SK-N-SH (cell line): Measurements from ENCODE around the gene TEX22. TPM values are rescaled to one million over a fixed set of nuclear protein-coding genes. Genes with fewer than 3 reads are reported as not detected.

ENCODE experiments used
- CTCF ChIA-PET: fragments of 300-600, 350-600 bp; formaldehyde crosslinking; extraction: SDS; loops from one replicate; lab custom pipeline; 2021; lab: Yijun Ruan, JAX
- POLR2A ChIA-PET: fragments of 350-600 bp; sonication (Branson Sonifier 250); formaldehyde crosslinking; extraction: SDS; loops from one replicate; lab custom pipeline; 2020; ENCODE audit warnings: antibody characterized with exemption, inconsistent platforms; lab: Yijun Ruan, JAX
- DNase-seq: peaks from one replicate; pipeline ENCODE4 v3.0.0; 2012
- H2AFZ ChIP-seq: fragments of 200-600 bp; sonication (generic); 2 replicates; pipeline ENCODE4 v1.8.1; 2016; ENCODE audit warnings: antibody characterized with exemption, mild to moderate bottlenecking, low read depth
- H3F3A ChIP-seq: fragments of 200-600 bp; sonication (generic); replicated peaks from 2 replicates; pipeline ENCODE3; 2016; ENCODE audit warnings: antibody characterized with exemption, mild to moderate bottlenecking; ENCODE audit not compliant: insufficient read depth
- H3K27ac ChIP-seq, 2 experiments: fragments of 200-500 bp in 1 of 2; fragments of 200-600 bp in 1 of 2; sonication (Bioruptor generic) in 1 of 2; sonication (generic), shearing (Covaris generic) in 1 of 2; 2 replicates each; pipeline versions ENCODE4 v1.5.1 to v1.6.1; 2014 to 2016; ENCODE audit warnings: low read depth in 2 of 2, inconsistent platforms in 1 of 2, low read length in 1 of 2, mild to moderate bottlenecking in 1 of 2, mixed read lengths in 1 of 2
- H3K27me3 ChIP-seq: fragments of 200-600 bp; sonication (generic), shearing (Covaris generic); 2 replicates; pipeline ENCODE4 v1.6.1; 2016; ENCODE audit warnings: mixed run types; ENCODE audit not compliant: insufficient read depth
- H3K36me3 ChIP-seq, 2 experiments: fragments of 200-500 bp in 1 of 2; fragments of 200-600 bp in 1 of 2; sonication (Bioruptor generic) in 1 of 2; sonication (generic) in 1 of 2; replicated peaks in 1 of 2; 2 replicates each; pipeline versions ENCODE3 to v1.5.1; 2014 to 2016; ENCODE audit warnings: low read length in 1 of 2, mild to moderate bottlenecking in 1 of 2; ENCODE audit not compliant: insufficient read depth in 2 of 2, control insufficient read depth in 1 of 2
- H3K4me1 ChIP-seq, 2 experiments: fragments of 200-500 bp in 1 of 2; fragments of 200-600 bp in 1 of 2; sonication (Bioruptor generic) in 1 of 2; sonication (generic), shearing (Covaris generic) in 1 of 2; 2 replicates each; pipeline versions ENCODE4 v1.5.1 to v1.6.1; 2014 to 2016; ENCODE audit warnings: low read depth in 1 of 2, low read length in 1 of 2, mixed run types in 1 of 2; ENCODE audit not compliant: insufficient read depth in 2 of 2, control insufficient read depth in 1 of 2
- H3K4me2 ChIP-seq: fragments of 200-600 bp; sonication (generic), shearing (Covaris generic); 2 replicates; pipeline ENCODE4 v1.6.1; 2017; ENCODE audit warnings: mixed run types
- H3K4me3 ChIP-seq, 2 experiments: fragments of 200-500 bp in 1 of 2; fragments of 200-600 bp in 1 of 2; sonication (Bioruptor generic) in 1 of 2; sonication (generic), shearing (Covaris generic) in 1 of 2; 2 replicates each; pipeline versions ENCODE4 v1.5.1 to v1.8.1; 2014 to 2016; ENCODE audit warnings: low read depth in 2 of 2, inconsistent platforms in 1 of 2, low read length in 1 of 2, mild to moderate bottlenecking in 1 of 2, mixed read lengths in 1 of 2, moderate library complexity in 1 of 2
- H3K79me2 ChIP-seq: fragments of 200-600 bp; sonication (generic); 2 replicates; pipeline ENCODE4 v1.8.1; 2017; ENCODE audit warnings: mild to moderate bottlenecking; ENCODE audit not compliant: insufficient read depth
- H3K9ac ChIP-seq: fragments of 200-600 bp; sonication (generic); 2 replicates; pipeline ENCODE4 v1.6.1; 2017; ENCODE audit warnings: mixed run types
- H3K9me2 ChIP-seq: fragments of 200-600 bp; sonication (generic); 2 replicates; pipeline ENCODE4 v1.6.1; 2017; ENCODE audit warnings: mixed run types
- H3K9me3 ChIP-seq: fragments of 200-600 bp; sonication (generic); 2 replicates; pipeline ENCODE4 v1.6.1; 2017; ENCODE audit warnings: mixed run types, mild to moderate bottlenecking, moderate library complexity
- H4K20me1 ChIP-seq: fragments of 200-600 bp; sonication (generic); 2 replicates; pipeline ENCODE4 v1.6.1; 2017; ENCODE audit warnings: mild to moderate bottlenecking, mixed run types; ENCODE audit not compliant: insufficient read depth
- CHD2 ChIP-seq: fragments of 150-350 bp; IDR thresholded peaks from 2 replicates; pipeline ENCODE4 v1.6.1; 2018; ENCODE audit warnings: low read length; ENCODE audit not compliant: partially characterized antibody
- ELF1 ChIP-seq: IDR thresholded peaks from 2 replicates; pipeline ENCODE4 v1.4.0; 2012
- EP300 ChIP-seq, 2 experiments: IDR thresholded peaks; 2 replicates each; pipeline versions ENCODE4 v1.4.0 to v1.6.1; 2012; ENCODE audit warnings: borderline replicate concordance in 1 of 2, low read depth in 1 of 2, low read length in 1 of 2
- EZH2phosphoT487 ChIP-seq: fragments of 200-600 bp; sonication (generic); IDR thresholded peaks from 2 replicates; pipeline ENCODE4 v1.6.1; 2017; ENCODE audit warnings: low read depth, mixed run types, mild to moderate bottlenecking, antibody characterized with exemption, moderate library complexity, borderline replicate concordance
- FOSL2 ChIP-seq: IDR thresholded peaks from 2 replicates; pipeline ENCODE4 v1.4.0; 2012; ENCODE audit warnings: low read depth, mild to moderate bottlenecking, moderate library complexity, borderline replicate concordance
- FOXJ3 ChIP-seq: sonication (generic); formaldehyde crosslinking; IDR thresholded peaks from 2 replicates; pipeline ENCODE4 v1.5.1; 2020; ENCODE audit warnings: mild to moderate bottlenecking, missing genetic modification reagents
- FOXM1 ChIP-seq: IDR thresholded peaks from 2 replicates; pipeline ENCODE4 v1.4.0; 2012; ENCODE audit warnings: low read depth, mild to moderate bottlenecking
- GABPA ChIP-seq: IDR thresholded peaks from 2 replicates; pipeline ENCODE4 v1.4.0; 2012; ENCODE audit warnings: low read depth, mild to moderate bottlenecking
- GATA2 ChIP-seq: sonication (generic); formaldehyde crosslinking; IDR thresholded peaks from 2 replicates; pipeline ENCODE4 v1.5.0; 2020; ENCODE audit warnings: mild to moderate bottlenecking, missing genetic modification reagents
- RAD21 ChIP-seq: IDR thresholded peaks from 2 replicates; pipeline ENCODE4 v1.6.1; 2012; ENCODE audit warnings: mild to moderate bottlenecking, low read length
- RCOR1 ChIP-seq: fragments of 150-350 bp; IDR thresholded peaks from 2 replicates; pipeline ENCODE4 v1.6.1; 2017; ENCODE audit warnings: antibody characterized with exemption, low read length
- REST ChIP-seq: IDR thresholded peaks from 2 replicates; pipeline ENCODE4 v1.6.1; 2012; ENCODE audit warnings: mild to moderate bottlenecking, low read depth, low read length, moderate library complexity
- TAF1 ChIP-seq: IDR thresholded peaks from 2 replicates; pipeline ENCODE4 v1.6.1; 2012; ENCODE audit warnings: low read depth, mild to moderate bottlenecking, low read length, moderate library complexity, borderline replicate concordance
- ZBTB33 ChIP-seq: IDR thresholded peaks from 2 replicates; pipeline ENCODE4 v1.4.0; 2012; ENCODE audit warnings: low read depth, borderline replicate concordance
- WGBS: methylation state at CpG from one replicate; pipeline ENCODE4 v1.1.6; 2017; ENCODE audit warnings: low lambda C conversion rate; 5-methylcytosine and 5-hydroxymethylcytosine counted together
- polyA plus RNA-seq, 3 experiments: library from polyadenylated mRNA; depleted of rRNA; stranded (reverse); fragments of >200 nt; gene quantifications; 2 replicates each; pipeline ENCODE4 v1.2.3, GENCODE V29; 2012

Gene TEX22
- polyA plus RNA-seq, 1 of the 3 experiments (the other 2 are of a cell fraction) = 0.26 TPM

- TF ChIP-seq CHD2 (no peak), RAD21 (no peak), RCOR1 (no peak), FOXJ3 (CRISPR knock-in tag) (no peak), TAF1 (no peak), EP300 (IDR thresholded peaks at IDR 0.05; ENCODE audit: borderline replicate concordance in 1 of 2, low read depth in 1 of 2, low read length in 1 of 2) (no peak)
These were observed 1.7 kb downstream of the TEX22 start (continued) for GRCh38 chr14:105400016-105400415.

- DNase-seq = no peak
- Histone ChIP-seq H4K20me1 (no peaks in the 10 kb centered on the region), H3F3A (no peaks in the 10 kb centered on the region), H3K27ac (no peak overlapping the region), H3K4me3 (no peak overlapping the region), H3K36me3 (peaks cover 7 to 10% of the 10 kb centered on the region in 2 experiments), H3K4me2 (no peak overlapping the region), H3K4me1 (peaks cover 0 to 19% of the 10 kb centered on the region in 2 experiments; a peak in 1 of 4 replicates), H3K9me2 (no peaks in the 10 kb centered on the region), H3K27me3 (no peaks in the 10 kb centered on the region), H2AFZ (no peak overlapping the region), H3K9ac (no peak overlapping the region), H3K79me2 (peaks cover 14% of the 10 kb centered on the region; the same call in 1 of the 2 replicates), H3K9me3 (peaks cover 3% of the 10 kb centered on the region; the same call in 1 of the 2 replicates)
- no peak for TF ChIP-seq EZH2phosphoT487
- TF ChIP-seq FOSL2 = no peak
- no peak for TF ChIP-seq EP300 (IDR thresholded peaks at IDR 0.05; ENCODE audit: borderline replicate concordance in 1 of 2, low read depth in 1 of 2, low read length in 1 of 2)
- TF ChIP-seq GATA2 = no peak
- no peak for TF ChIP-seq ELF1
- TF ChIP-seq FOXM1 = no peak
- TF ChIP-seq ZBTB33 = no peak
- no peak for TF ChIP-seq REST
- no peak for TF ChIP-seq GABPA
- ChIA-PET POLR2A (no interaction called here), CTCF (no interaction called here)
- WGBS = 98% methylated on average over 9 of the region's 9 CpGs
These were observed 3.4 kb downstream of the TEX22 start for GRCh38 chr14:105401699-105402098.
